Activated CD4-positive, alpha-beta T cell treated with anti-CD3 and anti-CD28 coated beads, Interleukin-2, amount 50 U/mL, for 16 hours (primary cell): Measurements from ENCODE around the gene KRTAP10-5.

Experiments
- DNase-seq: peaks from one replicate; pipeline ENCODE4 v3.0.0-alpha.2; 2020

The KRTAP10-5 gene

DNA sequence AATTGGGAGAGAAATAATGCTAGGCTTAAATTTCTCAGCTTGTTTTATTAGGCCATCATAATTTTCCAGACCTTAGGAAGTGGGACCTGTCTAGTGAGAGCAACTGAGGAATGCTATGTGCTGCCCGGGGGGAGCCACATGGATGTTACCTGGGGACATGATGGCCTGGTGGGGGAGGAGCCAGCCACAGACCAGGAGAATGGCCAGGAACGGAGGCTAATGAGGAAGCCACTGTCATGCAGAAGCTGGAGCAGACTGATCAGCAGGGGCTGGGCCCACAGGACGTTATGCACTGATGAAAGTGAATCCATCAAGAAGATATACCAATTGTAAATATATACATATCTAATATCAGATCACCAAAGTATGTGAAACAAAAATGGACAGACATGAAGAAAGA, 35.8 kb downstream of the KRTAP10-5 start:
- DNase-seq = no peak

DNA sequence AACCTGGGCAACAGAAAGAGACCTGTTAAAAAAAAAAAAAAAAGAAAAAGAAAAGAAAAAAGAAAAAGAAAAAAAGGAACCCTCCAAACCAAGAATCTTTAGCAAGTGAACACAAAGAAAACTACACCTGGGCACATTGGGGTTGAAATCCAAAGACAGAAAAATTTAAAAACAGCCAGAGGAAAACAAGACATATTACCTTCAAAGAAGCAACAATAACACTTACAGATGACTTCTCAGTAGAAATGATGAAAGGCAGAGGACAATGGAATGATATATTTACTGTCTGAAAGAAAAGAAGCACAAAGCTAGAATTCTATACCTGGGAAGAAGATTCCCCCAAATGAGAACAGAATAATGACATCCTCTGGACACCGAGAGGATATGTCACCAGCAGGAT, 37.7 kb downstream of the KRTAP10-5 start:
- DNase-seq = no peak

DNA sequence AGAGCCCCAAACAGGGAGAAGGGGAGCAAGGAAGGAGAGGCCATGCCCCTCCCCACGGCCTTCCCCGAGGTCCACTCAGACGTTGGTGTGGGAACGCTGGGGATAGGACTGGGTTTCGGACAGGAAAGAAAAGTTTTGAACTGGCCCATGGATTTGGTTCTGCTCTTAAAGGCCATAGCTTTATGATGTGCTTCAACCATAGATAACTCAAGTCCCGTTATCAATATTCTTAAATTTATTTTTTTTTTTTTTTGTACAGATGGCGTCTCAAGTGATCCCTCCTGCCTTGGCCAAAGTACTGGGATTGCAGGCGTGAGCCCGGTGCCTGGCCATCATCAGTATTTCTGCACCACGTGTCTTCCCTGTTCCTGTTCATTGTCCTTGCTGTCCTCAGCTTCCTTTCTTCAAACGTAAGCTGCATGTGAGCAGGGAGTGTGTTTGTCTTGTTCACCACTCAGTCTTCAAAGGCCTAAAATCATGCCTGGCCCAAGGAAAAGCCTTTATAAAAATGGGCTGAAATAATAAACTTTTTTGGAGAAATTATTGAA, 39.6 kb downstream of the KRTAP10-5 start:
- no peak for DNase-seq

DNA sequence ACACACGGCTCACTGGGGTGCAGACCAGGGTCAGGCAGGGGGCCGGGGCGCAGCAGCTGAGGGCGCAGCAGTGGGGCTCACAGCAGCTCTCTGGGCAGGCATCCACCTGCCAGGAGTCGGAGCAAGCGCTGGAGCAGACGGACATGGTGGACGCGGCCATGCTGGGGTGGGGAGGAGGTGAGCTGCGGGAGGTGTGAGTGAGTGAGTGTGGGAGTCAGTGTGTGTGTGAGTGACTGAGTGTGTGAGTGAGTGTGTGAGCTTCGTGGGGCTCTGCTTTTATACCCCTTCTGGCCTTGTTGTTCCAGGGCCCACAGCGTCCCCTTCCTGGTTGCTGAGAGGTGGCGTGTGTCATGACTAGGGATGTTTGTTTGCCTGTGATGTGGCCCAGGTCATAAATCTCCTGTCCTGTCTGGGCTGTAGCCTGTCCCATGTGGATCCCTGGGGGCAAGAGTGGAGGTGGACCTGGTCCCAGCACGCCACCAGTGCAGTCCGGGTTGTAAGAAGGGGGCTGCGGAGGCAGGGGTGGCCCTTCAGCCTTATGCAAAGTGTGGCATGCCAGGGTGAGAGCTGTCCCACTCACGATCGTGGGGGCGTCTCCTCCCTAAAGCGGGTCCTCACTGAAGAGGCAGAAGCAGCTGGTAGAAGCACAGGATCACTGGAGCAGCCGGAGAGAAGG, 40.3 kb downstream of the KRTAP10-5 start, which contains the start of gene KRTAP10-1:
Gene KRTAP10-1 (minus strand): TSS at position 205 of the 676 bp plus-strand sequence. CDS start 45 bp downstream, at position 160.
- DNase-seq = no peak

DNA sequence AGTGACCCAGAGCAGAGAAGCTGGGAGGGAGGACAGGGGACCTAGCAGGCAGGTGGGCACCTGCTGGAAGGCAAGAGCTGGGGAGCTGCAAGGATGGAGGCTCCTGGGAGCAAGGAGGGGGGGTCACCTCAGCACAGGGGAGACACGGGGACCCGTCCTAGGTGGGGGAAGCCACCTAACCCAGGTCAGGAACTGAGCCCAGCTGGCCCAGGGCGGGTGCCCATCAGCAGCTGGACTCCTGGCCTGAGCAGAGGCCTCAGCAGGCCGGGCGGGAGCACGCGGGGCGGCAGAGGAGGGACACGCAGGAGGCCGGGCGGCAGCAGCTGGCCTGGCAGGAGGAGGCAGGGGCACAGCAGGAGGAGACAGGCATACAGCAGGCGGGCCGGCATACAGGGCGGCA, 41.4 kb downstream of the KRTAP10-5 start:
- DNase-seq = no peak

DNA sequence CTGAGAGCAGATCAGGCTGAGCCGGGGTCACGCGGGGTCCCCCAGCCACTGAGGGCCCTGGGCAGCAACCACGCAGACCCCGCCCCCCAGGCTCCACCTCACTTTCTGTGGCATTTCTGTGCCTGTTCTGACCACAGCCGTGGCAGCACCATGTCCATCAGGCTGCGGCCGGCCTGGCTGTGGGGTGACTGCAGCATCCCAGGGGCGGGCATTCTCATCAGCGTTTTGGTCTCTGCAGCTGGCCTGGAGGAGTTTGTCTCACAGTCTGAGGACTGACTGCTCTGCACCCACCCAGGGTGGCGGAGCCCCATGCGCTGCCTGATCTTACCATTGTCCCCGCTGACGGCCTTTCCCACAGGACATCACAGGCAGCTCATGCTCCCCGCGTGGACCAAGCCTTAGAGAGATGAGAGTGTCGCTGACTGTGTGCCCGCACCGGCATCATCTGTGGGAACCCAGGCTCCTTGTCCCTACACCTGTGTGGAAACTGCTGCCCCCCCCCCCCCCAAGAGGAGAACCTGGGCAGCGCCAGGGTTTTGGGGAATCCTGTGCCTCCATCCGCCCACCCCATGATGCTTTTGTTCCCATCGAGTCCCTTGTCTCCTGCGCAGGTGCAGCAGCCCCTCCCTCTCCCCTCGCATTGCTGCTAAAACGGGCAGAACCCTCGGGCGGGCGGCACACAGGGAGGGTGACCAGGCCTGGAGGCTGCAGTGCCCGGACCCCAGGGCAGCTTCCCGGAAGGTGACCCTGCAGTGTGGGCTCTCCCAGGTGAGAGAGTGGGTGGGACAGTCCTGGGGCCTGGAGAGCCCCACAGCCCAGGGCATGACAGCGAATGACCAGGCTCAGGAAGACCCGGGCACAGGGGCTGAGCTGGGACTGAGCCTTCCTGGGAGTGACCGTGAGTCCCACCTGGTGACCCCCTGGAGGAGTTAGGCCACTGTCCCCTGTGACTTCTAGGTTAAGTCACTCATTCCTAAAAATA, 42.2 kb downstream of the KRTAP10-5 start:
- no peak for DNase-seq

DNA sequence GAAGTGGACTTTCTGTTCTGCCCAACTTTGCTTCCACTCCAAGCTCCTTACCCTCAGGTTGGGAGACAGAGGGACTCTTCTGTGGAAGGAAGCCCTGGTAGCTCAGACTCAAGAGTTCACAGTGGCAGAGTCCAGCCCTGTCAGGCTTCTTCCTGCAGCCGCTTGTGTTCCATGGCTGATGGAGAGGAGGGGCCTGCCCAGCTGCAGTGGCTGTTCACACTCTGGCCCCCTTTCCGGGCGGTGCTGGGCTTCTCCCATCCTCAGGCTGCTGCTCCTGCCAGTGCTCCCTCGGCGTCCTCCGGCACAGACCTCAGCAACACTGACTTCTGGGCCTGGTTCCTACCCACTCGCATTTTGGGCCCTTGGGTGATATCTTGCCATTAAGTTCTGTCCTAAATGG, 44.4 kb downstream of the KRTAP10-5 start:
- DNase-seq = no peak

DNA sequence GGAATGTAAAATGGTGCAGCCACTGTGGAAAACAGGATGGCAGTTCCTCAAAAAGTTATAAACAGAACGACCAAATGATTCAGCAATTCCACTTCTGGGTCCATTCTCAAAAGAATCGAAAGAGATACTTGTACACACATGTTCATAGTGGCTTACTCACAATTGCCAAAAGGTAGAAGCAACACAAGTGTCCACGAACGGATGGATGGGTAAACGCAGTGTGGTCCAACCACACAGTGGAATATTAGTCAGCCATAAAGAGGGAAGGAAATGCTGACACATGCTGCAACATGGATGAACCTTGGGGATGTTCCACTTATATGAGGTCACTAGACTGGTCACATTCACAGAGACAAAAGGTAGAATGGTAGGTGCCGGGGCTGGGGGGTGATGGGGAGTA, 45.7 kb downstream of the KRTAP10-5 start:
- DNase-seq = no peak

DNA sequence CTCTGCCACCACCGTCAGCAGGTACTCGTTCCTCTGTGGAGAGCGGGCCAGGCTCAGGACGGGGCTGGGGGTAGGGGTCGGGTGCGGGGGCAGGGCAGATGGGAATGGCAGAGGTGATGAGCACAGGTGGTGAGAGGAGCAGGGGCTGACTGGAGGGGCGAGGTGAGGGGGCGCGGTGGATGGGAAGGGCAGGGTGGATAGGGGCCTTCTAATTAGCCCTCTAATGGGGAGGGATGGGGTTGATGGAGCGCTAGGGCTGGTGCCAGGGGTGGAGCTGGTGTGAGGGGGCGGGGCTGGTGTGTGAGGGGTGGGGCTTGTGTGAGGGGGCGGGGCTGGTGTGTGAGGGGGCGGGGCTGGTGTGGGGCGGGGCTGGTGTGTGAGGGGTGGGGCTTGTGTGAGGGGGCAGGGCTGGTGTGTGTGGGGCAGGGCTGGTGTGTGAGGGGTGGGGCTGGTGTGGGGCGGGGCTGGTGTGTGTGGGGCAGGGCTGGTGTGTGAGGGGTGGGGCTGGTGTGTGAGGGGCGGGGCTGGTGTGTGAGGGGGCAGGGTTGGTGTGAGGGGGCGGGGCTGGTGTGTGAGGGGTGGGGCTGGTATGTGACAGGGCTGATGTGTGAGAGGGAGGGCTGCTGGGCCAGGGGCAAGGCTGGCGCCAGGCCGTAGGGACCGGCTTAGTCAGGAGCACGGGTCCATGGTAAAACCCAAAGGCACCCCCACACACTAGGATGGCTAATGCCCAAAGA, 46.3 kb downstream of the KRTAP10-5 start:
- DNase-seq = no peak

DNA sequence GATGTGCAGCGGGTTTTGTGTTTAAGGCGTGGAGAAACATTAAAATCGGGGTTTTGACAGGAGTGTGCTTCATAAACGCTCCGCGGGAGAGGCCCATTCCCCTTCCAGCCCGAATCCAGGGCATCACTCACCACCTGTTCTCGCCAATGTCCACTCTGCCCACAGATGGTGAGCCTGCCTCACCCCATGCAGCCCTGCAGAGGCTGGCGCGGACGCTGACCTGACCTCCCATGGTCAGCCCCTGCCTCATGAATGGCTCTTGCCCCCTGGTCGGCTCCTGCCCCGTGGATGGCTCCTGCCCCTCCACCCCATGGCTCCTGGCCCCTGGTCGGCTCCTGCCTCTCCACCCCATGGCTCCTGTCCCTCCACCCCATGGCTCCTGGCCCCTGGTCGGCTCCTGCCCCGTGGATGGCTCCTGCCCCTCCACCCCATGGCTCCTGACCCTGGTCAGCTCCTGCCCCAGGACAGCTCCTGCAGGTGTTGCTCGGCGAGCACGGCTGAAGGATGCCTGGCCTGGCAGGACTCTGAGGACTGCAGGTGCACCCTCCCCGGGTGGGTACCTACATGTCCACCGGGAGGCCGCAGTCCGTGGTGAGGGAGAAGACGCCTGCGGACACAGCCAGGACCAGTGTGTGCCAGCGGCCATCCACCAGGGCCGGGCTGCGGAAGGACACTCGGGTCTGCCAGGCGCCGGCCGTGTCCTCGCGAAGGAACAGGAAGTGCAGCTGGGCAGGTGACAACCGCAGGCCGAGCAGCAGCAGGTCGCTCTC, 47.1 kb downstream of the KRTAP10-5 start:
- no peak for DNase-seq

DNA sequence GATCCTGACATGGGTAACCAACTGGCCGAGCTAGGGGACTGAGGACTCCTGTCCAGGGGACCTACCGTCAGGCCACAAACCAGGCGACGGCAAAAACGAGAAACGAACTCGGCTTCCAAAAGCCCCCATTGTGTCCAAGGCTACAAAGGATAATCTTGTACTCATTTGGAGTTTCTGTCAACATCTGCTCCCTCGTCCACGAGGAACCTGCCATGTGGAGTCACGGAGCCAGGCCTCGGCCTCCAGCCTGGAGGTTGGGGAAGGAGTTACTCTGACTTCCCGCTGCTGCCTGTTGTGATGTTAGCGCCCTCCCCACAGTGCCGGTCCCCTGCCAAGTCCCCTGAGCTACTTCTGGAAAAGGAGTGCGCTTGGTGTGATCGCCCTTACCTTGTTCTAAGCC, 47.7 kb downstream of the KRTAP10-5 start:
- DNase-seq = no peak

DNA sequence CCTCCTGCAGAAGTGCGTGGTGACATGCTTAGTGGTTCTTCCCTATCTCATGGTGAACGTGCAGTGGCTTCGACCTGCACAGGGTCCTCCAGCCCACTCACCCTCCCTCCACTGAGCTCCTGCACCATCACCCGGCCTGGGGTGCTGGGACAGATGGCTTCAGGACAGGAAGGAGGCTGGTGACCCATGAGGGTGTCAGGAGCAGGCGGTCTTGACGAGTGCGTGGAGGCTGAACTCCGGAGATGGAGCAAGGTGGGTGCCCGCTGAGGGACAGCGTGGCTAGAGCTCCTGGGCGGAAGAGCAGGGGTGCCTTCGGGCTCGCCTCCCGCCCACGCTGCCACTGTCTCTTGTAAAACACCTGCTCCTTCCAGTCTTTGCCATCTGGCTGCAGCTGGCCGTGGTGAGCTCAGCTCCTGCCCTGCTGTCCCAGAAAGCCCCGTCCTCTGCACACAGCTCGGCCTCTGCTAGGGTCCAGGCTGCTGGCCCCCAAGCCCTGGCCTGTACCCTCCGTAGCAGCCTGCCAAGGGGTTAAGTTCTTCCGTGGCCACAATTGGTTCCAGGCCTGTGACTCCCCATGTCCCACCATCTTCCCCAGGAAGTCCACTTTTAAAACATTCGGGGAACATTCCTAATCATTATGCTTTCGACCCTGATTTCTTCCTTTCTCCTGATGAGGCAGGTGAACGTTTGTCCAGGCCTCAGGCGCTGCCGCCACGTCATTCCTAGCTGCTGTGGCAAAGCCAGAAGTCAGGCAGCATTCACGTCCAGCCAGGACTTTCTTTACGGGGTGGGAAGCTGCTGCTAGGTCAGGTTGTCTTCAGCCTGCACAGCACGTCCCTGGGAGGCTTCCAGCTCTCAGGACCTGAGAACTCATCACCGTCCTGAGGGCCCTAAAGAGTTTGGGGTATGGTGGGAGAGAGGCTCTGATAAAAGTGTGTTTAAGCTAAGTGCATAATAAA, 48.5 kb downstream of the KRTAP10-5 start:
- DNase-seq = no peak

DNA sequence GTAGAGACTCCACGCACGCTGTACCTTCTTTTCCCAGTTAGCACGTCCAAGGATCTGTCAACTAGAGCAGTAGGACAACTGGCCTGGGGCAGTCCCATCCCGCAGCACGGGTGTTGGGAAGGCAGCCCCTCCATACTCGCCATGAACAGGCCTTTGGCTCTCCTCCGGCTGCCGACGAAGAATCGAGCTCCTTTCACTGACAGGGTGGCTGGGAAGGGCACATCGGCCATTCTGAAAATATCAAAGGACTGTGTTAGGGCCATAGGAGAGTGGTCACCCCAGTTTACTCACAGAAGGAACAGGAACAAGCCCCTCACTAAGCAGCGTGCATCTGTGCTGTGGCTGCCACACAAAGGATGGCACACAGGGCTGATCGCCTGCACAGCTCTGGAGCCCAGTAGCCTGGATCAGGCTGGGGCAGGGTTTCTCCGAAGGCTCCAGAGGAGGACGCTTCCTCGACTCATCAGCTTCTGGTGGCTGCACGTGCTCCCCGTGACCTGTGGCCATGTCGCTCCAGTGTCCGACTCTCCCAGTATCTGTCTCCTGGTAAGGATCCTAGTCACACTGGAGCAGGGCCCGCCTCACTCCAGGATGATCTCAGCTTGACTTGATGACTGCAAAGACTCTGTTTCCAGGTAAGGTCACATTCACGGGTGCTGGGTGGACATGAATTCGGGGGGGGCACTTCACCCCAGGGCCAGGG, 49.4 kb downstream of the KRTAP10-5 start:
- no peak for DNase-seq

DNA sequence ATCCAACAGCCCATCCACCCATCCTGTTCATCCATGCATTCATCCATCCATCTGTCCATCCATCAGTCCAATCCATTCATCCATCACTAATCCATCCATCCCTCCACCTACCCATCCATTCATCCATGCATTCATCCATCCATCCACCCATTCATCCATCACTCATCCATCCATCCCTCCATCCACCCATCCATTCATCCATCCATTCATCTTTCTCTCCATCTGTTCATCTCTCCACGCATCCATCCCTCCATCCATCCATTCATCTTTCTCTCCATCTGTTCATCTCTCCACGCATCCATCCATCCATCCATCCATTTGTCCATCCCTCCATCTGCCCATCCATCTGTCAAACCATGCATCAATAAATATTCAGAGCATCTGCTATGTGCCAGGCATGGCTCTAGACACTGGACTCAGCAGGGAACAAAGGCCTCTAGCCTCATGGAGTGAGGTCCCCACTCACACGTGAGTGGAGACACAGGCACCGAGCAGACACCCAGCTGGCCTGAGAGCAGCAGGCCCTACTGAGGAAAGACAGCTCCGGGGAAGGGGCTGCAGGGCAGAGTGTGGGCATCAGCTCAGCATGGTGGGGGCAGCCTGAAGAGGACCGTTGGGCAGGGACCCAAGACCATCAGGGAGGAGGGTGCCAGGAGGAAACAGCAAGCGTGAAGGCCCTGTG, 50.0 kb downstream of the KRTAP10-5 start:
- no peak for DNase-seq

DNA sequence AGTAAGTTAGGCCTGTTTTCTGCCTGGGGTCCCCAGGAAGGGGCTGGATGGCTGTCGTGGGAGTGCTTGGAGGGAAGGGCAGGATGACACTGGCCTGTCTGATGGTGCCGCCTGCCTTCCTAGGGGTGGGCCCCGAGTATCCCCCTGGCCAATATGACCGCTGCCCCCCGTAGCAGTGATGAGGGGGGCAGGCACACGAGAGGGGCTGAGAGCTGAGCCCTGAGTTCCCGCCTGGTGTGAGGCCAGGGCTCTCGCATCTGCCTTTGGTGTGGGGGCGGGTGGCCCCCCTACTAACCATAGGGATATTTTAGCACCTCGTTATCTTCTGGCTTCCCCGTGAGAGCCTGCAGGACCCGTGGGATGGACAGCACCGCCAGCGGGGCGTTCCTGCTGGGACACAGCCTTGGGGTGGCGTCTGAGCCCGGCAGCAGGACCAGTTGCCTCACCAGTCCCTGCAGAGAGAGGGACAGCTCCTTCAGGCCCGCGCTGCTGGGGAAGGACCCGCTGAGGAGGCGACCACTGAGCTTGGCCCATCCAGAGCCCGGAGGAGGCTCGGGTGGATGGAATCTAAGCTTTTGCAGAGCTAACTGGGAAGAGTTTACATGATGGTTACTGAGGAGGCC, 50.8 kb downstream of the KRTAP10-5 start:
- DNase-seq = no peak
